NB4 (cell line): Measurements from ENCODE around the gene KNSTRN.

Experiments used
- DNase-seq: peaks from one replicate; pipeline ENCODE4 v3.0.0; 2010; ENCODE audit warnings: low read depth
- H3K4me3 ChIP-seq: one replicate; pipeline ENCODE4 v1.5.1; 2011; ENCODE audit warnings: mild to moderate bottlenecking, low read depth, low read length, moderate library complexity
- CTCF ChIP-seq: IDR thresholded peaks from one replicate; pipeline ENCODE4 v1.5.1; 2012; ENCODE audit warnings: low read depth, low read length
- MYC ChIP-seq: IDR thresholded peaks from 2 replicates; pipeline ENCODE4 v1.6.1; 2011; ENCODE audit warnings: low read depth, low read length
- POLR2A ChIP-seq: IDR thresholded peaks from 2 replicates; pipeline ENCODE4 v1.6.1; 2011; ENCODE audit warnings: mild to moderate bottlenecking; ENCODE audit not compliant: insufficient read length; ENCODE audit errors: extremely low read depth
- TF ChIP-seq, protein P1 (sequence below): IDR thresholded peaks from 2 replicates; pipeline ENCODE4 v1.6.1; 2011; ENCODE audit warnings: low read depth, low read length

Gene KNSTRN

DNA sequence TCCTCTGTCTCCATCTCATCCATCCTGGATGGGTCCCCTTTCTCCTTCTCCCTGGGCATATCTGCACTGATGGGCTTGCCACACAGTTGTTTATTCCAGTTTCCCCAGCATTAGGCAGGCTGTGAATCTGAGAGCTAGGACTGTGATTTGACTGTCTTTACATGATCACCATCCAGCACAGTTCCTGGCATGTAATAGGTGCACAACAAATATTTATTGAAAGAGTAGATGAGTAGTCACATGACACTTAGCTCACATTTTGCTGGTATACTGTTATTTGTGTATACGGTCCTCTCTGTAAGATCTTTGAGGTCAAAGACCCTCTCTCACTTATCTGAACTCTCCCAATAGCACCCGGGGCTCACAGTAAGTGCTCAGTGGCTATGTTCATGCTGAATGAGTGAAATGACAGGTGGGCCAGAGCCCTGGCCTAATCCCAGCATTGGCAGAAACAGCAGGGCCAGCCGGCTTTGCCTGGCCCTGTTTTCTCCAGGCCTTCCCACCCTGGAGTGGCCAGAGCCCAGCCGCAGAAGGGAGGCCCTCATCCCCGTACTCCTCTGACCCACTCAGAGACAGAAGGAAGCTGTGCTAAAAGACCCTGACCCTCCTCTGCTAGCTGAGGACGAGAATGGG is 42.1 kb downstream of the KNSTRN start:
- DNase-seq: no peak
- no peak overlapping the region for H3K4me3 ChIP-seq
- TF ChIP-seq MYC: no peak
- TF ChIP-seq POLR2A: no peak
- no peak for TF ChIP-seq CTCF
- TF ChIP-seq, protein P1, sequence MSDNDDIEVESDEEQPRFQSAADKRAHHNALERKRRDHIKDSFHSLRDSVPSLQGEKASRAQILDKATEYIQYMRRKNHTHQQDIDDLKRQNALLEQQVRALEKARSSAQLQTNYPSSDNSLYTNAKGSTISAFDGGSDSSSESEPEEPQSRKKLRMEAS: no peak

GRCh38 chr15:40425681-40426080 is 43.2 kb downstream of the KNSTRN start:
- no peak overlapping the region for H3K4me3 ChIP-seq
- TF ChIP-seq MYC (no peak), CTCF (no peak), POLR2A (no peak)
- TF ChIP-seq, protein P1: no peak
- DNase-seq: no peak

- H3K4me3 ChIP-seq: no peak overlapping the region
- DNase-seq: no peak
- TF ChIP-seq, protein P1: no peak
- TF ChIP-seq MYC (no peak), CTCF (no peak), POLR2A (no peak)
These were observed 44.7 kb downstream of the KNSTRN start for GRCh38 chr15:40427188-40427587.

DNA sequence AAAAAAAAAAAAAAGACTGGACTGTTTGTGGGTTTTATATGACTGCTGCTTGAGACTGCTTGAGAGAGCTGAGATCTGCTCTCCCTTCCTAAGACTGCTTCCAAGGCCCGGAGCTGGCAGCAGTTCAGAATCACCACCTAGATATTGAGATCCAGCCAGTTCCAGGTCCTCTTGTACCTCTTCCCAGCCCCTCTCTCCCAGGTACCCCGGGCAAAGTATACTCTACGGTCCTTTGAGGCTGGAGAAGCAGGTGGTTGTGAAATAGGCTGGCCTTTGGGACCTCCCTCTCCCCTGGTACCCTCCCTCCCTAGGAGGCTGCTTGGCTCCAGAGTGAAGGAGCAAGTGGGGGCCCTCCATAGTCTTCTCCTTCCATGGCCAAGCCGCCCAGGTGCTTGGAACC is 45.7 kb downstream of the KNSTRN start:
- TF ChIP-seq MYC (no peak), POLR2A (no peak), CTCF (no peak)
- TF ChIP-seq, protein P1: no peak
- DNase-seq: no peak
- H3K4me3 ChIP-seq: no peak overlapping the region

DNA sequence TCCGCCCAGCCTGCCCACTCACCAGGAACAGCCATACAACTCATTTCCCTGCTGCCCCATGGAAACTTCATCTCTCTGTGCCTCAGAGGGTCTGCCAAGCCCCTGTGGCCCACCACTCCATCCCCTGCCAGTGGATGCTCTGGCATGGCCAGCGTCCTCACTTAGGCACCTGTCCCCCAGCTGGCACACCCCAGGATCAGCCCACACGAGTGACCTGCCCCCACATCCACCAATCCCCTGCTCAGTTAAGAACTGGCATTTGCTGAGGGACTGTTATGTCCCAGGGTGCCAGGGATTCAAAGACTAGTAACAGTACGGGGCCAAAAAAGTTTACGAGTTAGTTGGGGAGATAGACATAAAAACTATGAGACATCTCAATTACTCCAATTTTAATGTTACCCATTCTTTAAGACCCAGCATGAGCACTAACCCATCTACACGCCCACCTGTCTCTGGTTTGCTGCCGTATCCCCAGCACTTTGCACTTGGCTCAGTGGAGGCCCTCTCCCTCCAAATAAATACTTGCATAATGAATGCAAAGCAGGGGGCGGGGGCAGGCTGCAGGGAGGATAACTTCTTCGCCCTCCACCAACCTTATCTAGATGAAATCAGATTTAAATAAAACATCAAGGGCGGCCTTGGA is 46.7 kb downstream of the KNSTRN start:
- DNase-seq: no peak
- TF ChIP-seq, protein P1: no peak
- no peak for TF ChIP-seq CTCF
- TF ChIP-seq POLR2A: no peak
- TF ChIP-seq MYC: no peak
- no peak overlapping the region for H3K4me3 ChIP-seq
